GM12891 (cell line): ENCODE results near the gene SLC34A1.

ENCODE experiments used
- PAX5 ChIP-seq: IDR thresholded peaks from 2 replicates; pipeline ENCODE4 v1.6.1; 2011; ENCODE audit warnings: low read length, moderate library complexity, mild to moderate bottlenecking; ENCODE audit not compliant: insufficient read depth, severe bottlenecking
- POLR2A ChIP-seq: IDR thresholded peaks from 2 replicates; pipeline ENCODE4 v1.6.1; 2011; ENCODE audit warnings: low read depth, low read length, control low read depth
- POLR2AphosphoS5 ChIP-seq: IDR thresholded peaks from 2 replicates; pipeline ENCODE4 v1.6.1; 2011; ENCODE audit warnings: low read depth, low read length, control low read depth
- POU2F2 ChIP-seq: IDR thresholded peaks from 2 replicates; pipeline ENCODE4 v1.6.1; 2011; ENCODE audit warnings: low read depth, mild to moderate bottlenecking, control low read depth, low read length, moderate library complexity
- SPI1 ChIP-seq: IDR thresholded peaks from 2 replicates; pipeline ENCODE4 v1.6.1; 2011; ENCODE audit warnings: low read depth, low read length, control low read depth
- TAF1 ChIP-seq: IDR thresholded peaks from 2 replicates; pipeline ENCODE4 v1.6.1; 2011; ENCODE audit warnings: low read depth, low read length, control low read depth

DNA sequence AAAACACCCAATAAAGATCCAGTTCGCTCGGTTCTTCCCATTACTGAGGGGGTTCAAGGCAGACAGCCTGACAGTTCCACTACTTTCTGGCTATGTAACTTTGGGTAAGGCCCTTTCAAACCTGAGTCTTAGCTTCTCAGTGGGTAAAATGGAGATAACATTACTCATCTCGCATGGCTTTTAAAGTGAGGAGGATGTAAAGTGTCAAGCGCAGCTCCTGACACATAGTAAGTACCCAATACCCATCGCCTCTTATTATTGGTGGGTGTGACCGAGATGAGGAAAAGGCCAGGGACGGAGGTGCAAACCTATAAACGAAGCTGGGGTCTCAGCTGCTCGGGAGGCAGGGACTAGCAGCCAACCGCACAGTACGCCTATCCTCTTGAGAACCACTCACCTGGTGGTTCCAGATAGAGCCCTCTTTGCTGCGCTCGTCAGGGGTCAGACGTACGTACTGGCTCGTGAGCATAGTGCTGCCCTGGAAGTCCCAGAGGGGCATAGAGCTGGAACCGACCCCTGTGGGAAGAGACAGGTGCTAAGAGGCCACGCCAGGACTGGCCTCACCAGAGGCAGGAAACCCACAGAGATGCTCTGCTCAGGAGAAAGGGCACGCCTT lies 33.4 kb upstream of the SLC34A1 start:
- TF ChIP-seq POLR2AphosphoS5 (no peak), POLR2A (no peak), TAF1 (no peak), PAX5 (no peak), POU2F2 (no peak), SPI1 (no peak)
